Uterus (tissue), 2 donors: ENCODE measurements around the gene MAML2.

Experiments
- CTCF ChIP-seq, 4 experiments: fragments of 200-600 bp in 2 of 4; fragments of 450-650 bp in 2 of 4; sonication (generic) in 2 of 4; IDR thresholded peaks; one replicate each; pipeline ENCODE4 v1.5.1; 2016 to 2019; ENCODE audit warnings: antibody characterized with exemption in 4 of 4, mild to moderate bottlenecking in 2 of 4, moderate library complexity in 1 of 4
- POLR2A ChIP-seq, 2 donors: fragments of 450-650 bp; IDR thresholded peaks; one replicate each; pipeline ENCODE4 v1.6.1; 2016; ENCODE audit warnings: antibody characterized with exemption in 2 of 2, mild to moderate bottlenecking in 1 of 2, moderate library complexity in 1 of 2

GRCh38 chr11:96035740-96036078 lies 307.3 kb downstream of the MAML2 start:
- TF ChIP-seq CTCF (IDR thresholded peaks at IDR 0.05) (no peak), POLR2A (IDR thresholded peaks at IDR 0.05) (no peak)
